ENCODE results near the gene G6PC3. TPM values are rescaled to one million over a fixed set of nuclear protein-coding genes. Genes with fewer than 3 reads are reported as not detected.

The G6PC3 gene
- total RNA-seq, 2 experiments from 2014 or later: 20.2 to 20.7 TPM

DNA sequence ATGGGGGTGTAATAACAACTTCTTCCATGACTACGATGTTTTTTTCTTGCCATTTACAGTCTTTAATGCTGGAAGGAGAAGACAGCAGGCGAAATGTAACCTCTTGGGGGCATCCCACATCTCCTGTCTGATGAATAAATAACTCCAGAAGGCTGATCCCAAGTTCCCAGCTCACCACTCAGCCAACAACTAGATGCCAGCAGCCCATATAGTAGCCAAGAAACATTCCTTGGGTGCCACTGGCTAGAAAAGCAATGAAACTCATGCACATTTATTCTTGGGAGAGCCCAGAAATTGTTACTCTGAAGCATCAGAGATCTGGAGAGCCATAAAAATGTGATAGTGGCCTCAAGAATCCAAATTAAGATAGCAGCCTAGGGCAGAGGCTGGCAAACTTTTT, 33.1 kb upstream of the G6PC3 start:
- peaks cover 42% of the 10 kb centered on the region for H3K36me3 Mint-ChIP-seq (ENCODE audit: low read depth)

DNA sequence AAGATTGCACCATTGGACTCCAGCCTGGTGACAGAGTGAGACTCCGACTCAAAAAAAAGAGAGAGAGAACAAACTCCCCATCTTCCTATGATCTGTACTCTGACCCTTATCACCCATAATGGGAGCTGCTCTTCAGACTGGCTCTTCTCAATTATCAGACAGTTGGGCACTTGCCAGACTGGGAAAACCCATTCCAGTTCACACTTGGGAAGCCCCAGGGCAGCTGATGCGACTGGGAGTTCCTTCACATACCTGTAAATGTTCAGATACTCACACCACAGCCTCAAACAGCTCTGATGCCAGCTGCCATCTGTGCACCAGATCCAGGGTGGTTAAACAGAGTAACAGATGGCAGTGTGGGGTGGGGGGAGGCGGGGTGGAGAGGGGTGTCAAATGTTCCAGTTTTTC, 31.9 kb upstream of the G6PC3 start:
- DNase-seq (no peak), ATAC-seq (no peak)
- Mint-ChIP-seq H3K4me1 (ENCODE audit: low read depth) (peaks cover 19% of the 10 kb centered on the region), H3K4me3 (no peak overlapping the region), H3K36me3 (ENCODE audit: low read depth) (peaks cover 42% of the 10 kb centered on the region), H3K27ac (no peak overlapping the region), H3K9me3 (no peaks in the 10 kb centered on the region), H3K27me3 (no peaks in the 10 kb centered on the region)
- TF ChIP-seq, protein P1, sequence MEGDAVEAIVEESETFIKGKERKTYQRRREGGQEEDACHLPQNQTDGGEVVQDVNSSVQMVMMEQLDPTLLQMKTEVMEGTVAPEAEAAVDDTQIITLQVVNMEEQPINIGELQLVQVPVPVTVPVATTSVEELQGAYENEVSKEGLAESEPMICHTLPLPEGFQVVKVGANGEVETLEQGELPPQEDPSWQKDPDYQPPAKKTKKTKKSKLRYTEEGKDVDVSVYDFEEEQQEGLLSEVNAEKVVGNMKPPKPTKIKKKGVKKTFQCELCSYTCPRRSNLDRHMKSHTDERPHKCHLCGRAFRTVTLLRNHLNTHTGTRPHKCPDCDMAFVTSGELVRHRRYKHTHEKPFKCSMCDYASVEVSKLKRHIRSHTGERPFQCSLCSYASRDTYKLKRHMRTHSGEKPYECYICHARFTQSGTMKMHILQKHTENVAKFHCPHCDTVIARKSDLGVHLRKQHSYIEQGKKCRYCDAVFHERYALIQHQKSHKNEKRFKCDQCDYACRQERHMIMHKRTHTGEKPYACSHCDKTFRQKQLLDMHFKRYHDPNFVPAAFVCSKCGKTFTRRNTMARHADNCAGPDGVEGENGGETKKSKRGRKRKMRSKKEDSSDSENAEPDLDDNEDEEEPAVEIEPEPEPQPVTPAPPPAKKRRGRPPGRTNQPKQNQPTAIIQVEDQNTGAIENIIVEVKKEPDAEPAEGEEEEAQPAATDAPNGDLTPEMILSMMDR (IDR thresholded peaks at IDR 0.05): no peak
- intact Hi-C loops (cut with micrococcal nuclease): no loop called here
- CTCF ChIA-PET: interaction anchor here (0.6 to 1.2 kb wide), 2 partner anchors 94 to 559 kb away, joined by 3 to 5 read pairs; no protein-coding TSS in a partner anchor
- POLR2A ChIA-PET: interaction anchor here (0.8 kb wide), 1 partner anchor 10 kb away, joined by 3 read pairs; no protein-coding TSS in a partner anchor

More for the DNA sequence above, 33.1 kb upstream of the G6PC3 start:
- H3K27me3 Mint-ChIP-seq: no peaks in the 10 kb centered on the region
- ChIA-PET CTCF (no interaction called here), POLR2A (no interaction called here)
- TF ChIP-seq, protein P1 (IDR thresholded peaks at IDR 0.05): no peak
- peaks cover 18% of the 10 kb centered on the region for H3K4me1 Mint-ChIP-seq (ENCODE audit: low read depth)
- ATAC-seq (no peak), DNase-seq (no peak)
- no peak overlapping the region for H3K27ac Mint-ChIP-seq
- H3K4me3 Mint-ChIP-seq: no peak overlapping the region
- H3K9me3 Mint-ChIP-seq: no peaks in the 10 kb centered on the region
- intact Hi-C loops (cut with micrococcal nuclease): no loop called here

DNA sequence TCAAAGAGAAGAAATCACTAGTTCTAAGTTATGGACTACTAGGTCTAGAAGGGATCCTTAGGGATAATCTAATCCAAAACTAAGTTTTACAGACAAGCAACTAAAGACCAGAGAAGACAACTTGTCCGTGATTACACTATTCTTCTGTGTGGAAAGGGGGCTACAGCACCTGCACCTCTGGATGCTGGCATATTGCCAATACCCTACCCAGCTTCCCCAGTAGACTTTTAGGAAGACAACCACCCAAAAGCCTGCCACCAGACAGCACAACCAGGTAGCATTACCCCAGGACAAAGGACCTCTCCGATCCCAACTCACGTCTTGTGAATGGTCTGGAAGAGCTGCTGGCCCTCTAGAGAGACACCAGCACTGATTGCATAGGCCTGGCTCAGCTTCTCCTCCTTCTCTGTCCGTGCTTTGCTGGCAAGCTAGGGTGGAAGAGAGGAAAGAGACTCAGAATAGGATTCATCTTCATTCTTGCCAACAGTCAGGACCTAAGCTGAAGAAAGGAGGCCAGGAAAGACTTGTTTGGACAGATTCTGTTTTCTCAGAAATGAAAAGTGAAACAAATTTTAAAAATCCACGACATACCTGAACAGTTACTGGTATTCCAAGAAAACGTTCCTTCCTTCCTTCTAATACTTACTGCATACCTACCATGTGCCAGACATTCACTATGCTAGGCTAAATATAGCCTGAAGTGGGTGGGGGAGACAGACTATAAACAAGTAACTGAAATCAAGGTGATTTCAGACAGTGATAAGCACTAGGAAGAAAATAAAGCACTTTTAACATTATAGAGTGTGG, 30.5 kb upstream of the G6PC3 start:
- no peak overlapping the region for H3K4me3 Mint-ChIP-seq
- H3K27me3 Mint-ChIP-seq: no peaks in the 10 kb centered on the region
- CTCF ChIA-PET: interaction anchor here (0.7 to 3.1 kb wide), 7 partner anchors 10 to 194 kb away, joined by 3 to 16 read pairs (median 4); partner anchors contain the start of gene CD300LG
- POLR2A ChIA-PET: no interaction called here
- peaks cover 34% of the 10 kb centered on the region for H3K36me3 Mint-ChIP-seq (ENCODE audit: low read depth)
- peaks cover 17% of the 10 kb centered on the region for H3K4me1 Mint-ChIP-seq (ENCODE audit: low read depth)
- H3K27ac Mint-ChIP-seq: peak overlapping the region; percentile 17
- TF ChIP-seq, protein P1 (IDR thresholded peaks at IDR 0.05): no peak
- DNase-seq (no peak), ATAC-seq (no peak)
- intact Hi-C loops (cut with micrococcal nuclease): no loop called here
- no peaks in the 10 kb centered on the region for H3K9me3 Mint-ChIP-seq

DNA sequence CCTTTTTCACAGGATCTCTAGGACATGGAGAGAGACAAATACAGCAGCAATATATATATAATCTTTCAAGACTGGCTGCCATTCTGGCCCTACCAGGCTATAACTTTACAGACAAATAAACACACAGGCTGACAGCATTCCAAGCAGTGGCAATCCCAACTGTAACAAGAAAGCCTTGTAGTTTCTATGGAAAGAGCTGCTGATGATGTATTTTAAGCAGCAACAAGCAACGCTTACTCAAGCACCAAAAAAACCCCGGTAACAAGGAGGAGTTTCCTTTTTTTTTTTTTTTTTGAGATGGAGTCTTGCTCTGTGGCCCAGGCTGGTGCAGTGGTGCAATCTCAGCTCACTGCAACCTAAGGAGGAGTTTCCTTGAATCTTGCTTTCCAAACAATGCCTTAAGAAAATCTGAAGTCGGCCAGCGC, 27.3 kb upstream of the G6PC3 start:
- intact Hi-C loops (cut with micrococcal nuclease): no loop called here
- DNase-seq (no peak), ATAC-seq (no peak)
- no peak overlapping the region for H3K27ac Mint-ChIP-seq
- H3K27me3 Mint-ChIP-seq: no peaks in the 10 kb centered on the region
- H3K4me3 Mint-ChIP-seq: no peak overlapping the region
- peaks cover 33% of the 10 kb centered on the region for H3K36me3 Mint-ChIP-seq (ENCODE audit: low read depth)
- no peaks in the 10 kb centered on the region for H3K9me3 Mint-ChIP-seq
- TF ChIP-seq, protein P1 (IDR thresholded peaks at IDR 0.05): no peak
- ChIA-PET POLR2A (interaction anchor here (0.7 to 2.0 kb wide), 7 partner anchors 11 to 41 kb away, joined by 3 to 8 read pairs (median 3); no protein-coding TSS in a partner anchor), CTCF (interaction anchor here (0.6 to 2.8 kb wide), 8 partner anchors 23 to 467 kb away, joined by 3 to 11 read pairs (median 3); partner anchors contain the start of gene HDAC5)
- H3K4me1 Mint-ChIP-seq (ENCODE audit: low read depth): peaks cover 17% of the 10 kb centered on the region

DNA sequence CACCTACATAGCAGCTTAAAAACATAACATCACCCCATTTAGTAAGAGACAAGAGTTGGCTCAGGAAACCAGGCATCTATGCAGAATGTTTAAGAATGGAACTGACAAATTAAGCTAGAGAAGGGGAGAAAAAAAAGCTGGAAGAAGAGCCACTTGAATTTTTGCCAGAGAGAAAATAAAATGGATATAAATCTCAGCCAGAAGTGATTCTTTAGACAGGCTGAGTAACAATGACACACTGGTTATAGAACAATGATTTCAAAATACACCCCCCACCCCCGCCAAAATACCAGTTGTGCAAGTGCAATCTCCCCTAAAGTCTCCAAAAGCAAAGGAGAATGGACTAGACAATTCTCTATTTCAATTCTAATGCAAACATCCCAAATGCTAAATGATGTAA, 26.5 kb upstream of the G6PC3 start:
- no peaks in the 10 kb centered on the region for H3K9me3 Mint-ChIP-seq
- DNase-seq (no peak), ATAC-seq (no peak)
- peaks cover 17% of the 10 kb centered on the region for H3K4me1 Mint-ChIP-seq (ENCODE audit: low read depth)
- intact Hi-C loops (cut with micrococcal nuclease): no loop called here
- H3K36me3 Mint-ChIP-seq (ENCODE audit: low read depth): peaks cover 30% of the 10 kb centered on the region
- H3K27me3 Mint-ChIP-seq: no peaks in the 10 kb centered on the region
- TF ChIP-seq, protein P1 (IDR thresholded peaks at IDR 0.05): no peak
- ChIA-PET CTCF (interaction anchor here (1.0 to 2.8 kb wide), 8 partner anchors 22 to 467 kb away, joined by 3 to 11 read pairs (median 4); partner anchors contain the start of gene HDAC5), POLR2A (interaction anchor here (0.8 to 2.0 kb wide), 2 partner anchors 12 to 28 kb away, joined by 3 to 8 read pairs; no protein-coding TSS in a partner anchor)
- H3K4me3 Mint-ChIP-seq: no peak overlapping the region
- H3K27ac Mint-ChIP-seq: peak overlapping the region; percentile 16

Measured in activated CD8-positive, alpha-beta T cell treated with anti-CD3 and anti-CD28 coated beads for 36 hours (primary cell).